Ovary (tissue), 3 donors: ENCODE results near the gene KIF1A.

Experiments
- CTCF ChIP-seq, 3 donors: fragments of 450-650 bp in 2 of 3; fragments of 200-600 bp in 1 of 3; IDR thresholded peaks; one replicate each; pipeline versions ENCODE4 v1.5.1 to v1.8.0; 2016 to 2022; ENCODE audit warnings: antibody characterized with exemption in 3 of 3, mild to moderate bottlenecking in 1 of 3
- EP300 ChIP-seq: sonication (generic); formaldehyde crosslinking; IDR thresholded peaks from one replicate; pipeline ENCODE4 v1.6.1; 2017; ENCODE audit warnings: antibody characterized with exemption
- POLR2A ChIP-seq: fragments of 450-650 bp; IDR thresholded peaks from one replicate; pipeline ENCODE4 v1.6.1; 2017; ENCODE audit warnings: antibody characterized with exemption, mild to moderate bottlenecking, moderate library complexity
- donor health status: DM: no; HTN: no; CAD: no.

GRCh38 chr2:240868286-240869108 lies 48.5 kb upstream of the KIF1A start, which contains the start of gene AGXT:
- no peak for TF ChIP-seq CTCF (IDR thresholded peaks at IDR 0.05)
- no peak for TF ChIP-seq POLR2A
- no peak for TF ChIP-seq EP300
